Measurements from ENCODE around the gene TNFAIP8L2. TPM values are rescaled to one million over a fixed set of nuclear protein-coding genes. Genes with fewer than 3 reads are reported as not detected.

Gene TNFAIP8L2
- polyA plus RNA-seq, 1 experiment, result not detected

DNA sequence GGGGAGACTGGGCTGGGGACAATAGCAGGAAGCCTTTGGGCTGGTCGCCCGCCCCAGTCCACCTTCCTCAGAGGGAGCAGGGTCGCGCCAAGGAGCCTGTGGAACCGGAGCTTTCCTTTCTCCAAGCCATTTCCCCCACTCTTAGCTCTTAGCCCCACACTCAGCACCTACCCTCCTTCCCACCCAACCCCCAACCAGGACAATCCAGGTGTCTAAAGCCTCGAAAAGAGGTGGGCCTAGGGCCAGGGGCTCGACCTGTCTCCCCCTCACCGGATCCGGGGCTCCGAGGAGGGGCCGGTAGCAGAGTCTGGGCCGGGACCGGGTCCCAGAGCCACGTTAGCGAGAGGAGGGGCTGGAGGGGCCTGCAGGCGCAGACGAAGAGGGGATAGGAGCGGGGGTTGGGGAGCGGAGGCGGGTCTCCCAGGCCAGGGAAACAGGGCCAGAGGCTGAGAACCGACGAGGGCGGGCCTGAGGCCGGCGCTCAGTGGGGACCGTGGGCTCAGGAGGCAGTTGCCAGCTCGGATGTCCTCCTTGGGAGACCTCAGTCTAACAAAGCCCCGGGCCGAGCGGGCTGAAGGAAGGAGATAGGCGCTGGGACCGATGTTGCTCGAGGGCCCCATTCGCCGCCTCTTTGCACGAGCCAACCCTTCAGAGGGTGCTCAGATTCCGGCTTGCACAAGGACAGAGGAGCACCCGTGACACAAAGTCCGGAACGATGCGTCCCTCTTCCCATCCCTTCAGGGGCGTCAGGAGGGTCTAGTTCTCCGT lies 11.0 kb upstream of the TNFAIP8L2 start:
- TF ChIP-seq, protein P1, sequence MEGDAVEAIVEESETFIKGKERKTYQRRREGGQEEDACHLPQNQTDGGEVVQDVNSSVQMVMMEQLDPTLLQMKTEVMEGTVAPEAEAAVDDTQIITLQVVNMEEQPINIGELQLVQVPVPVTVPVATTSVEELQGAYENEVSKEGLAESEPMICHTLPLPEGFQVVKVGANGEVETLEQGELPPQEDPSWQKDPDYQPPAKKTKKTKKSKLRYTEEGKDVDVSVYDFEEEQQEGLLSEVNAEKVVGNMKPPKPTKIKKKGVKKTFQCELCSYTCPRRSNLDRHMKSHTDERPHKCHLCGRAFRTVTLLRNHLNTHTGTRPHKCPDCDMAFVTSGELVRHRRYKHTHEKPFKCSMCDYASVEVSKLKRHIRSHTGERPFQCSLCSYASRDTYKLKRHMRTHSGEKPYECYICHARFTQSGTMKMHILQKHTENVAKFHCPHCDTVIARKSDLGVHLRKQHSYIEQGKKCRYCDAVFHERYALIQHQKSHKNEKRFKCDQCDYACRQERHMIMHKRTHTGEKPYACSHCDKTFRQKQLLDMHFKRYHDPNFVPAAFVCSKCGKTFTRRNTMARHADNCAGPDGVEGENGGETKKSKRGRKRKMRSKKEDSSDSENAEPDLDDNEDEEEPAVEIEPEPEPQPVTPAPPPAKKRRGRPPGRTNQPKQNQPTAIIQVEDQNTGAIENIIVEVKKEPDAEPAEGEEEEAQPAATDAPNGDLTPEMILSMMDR (IDR thresholded peaks at IDR 0.05; ENCODE audit: insufficient read depth, low read depth, low read length), result no peak
- ChIA-PET CTCF (interaction anchor here (0.9 to 1.7 kb wide), 4 partner anchors 10 to 107 kb away, joined by 3 to 5 read pairs (median 4); partner anchors contain the start of gene GABPB2), POLR2A (no interaction called here)
- H3K36me3 ChIP-seq (ENCODE audit: control insufficient read depth, insufficient read depth, low read length), result no peaks in the 10 kb centered on the region
- DNase-seq (ENCODE audit: low read depth), result no peak
- peak overlapping the region; percentile 82 for H3K4me3 ChIP-seq (ENCODE audit: low read depth, low read length)
- no peaks in the 10 kb centered on the region for H3K27me3 ChIP-seq (ENCODE audit: control insufficient read depth, insufficient read depth, low read length)

DNA sequence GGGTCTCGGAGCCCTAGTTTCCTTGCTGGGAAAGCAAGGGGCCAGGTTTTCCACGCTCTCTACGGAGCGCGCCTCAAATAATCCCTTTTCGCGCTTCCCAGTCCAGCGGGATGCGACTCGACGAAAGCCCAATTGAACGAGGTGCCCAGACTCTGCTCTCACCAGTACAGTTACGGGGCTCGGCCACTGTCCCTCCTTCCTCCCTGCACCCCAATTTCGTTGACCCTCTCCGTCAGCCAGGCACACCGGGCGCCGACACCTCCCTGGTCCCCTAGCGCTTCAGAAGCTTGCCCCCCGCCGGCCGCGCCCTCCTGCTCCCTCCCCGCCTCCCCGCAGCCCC lies 10.4 kb upstream of the TNFAIP8L2 start:
- ChIA-PET CTCF (interaction anchor here (0.9 to 1.7 kb wide), 3 partner anchors 9 to 107 kb away, joined by 4 to 5 read pairs (median 4); partner anchors contain the start of gene GABPB2), POLR2A (no interaction called here)
- DNase-seq (ENCODE audit: low read depth), result no peak
- TF ChIP-seq, protein P1 (IDR thresholded peaks at IDR 0.05; ENCODE audit: insufficient read depth, low read depth, low read length), result no peak
- Histone ChIP-seq H3K36me3 (ENCODE audit: control insufficient read depth, insufficient read depth, low read length) (no peaks in the 10 kb centered on the region), H3K27me3 (ENCODE audit: control insufficient read depth, insufficient read depth, low read length) (no peaks in the 10 kb centered on the region), H3K4me3 (ENCODE audit: low read depth, low read length) (peak overlapping the region; percentile 82)

DNA sequence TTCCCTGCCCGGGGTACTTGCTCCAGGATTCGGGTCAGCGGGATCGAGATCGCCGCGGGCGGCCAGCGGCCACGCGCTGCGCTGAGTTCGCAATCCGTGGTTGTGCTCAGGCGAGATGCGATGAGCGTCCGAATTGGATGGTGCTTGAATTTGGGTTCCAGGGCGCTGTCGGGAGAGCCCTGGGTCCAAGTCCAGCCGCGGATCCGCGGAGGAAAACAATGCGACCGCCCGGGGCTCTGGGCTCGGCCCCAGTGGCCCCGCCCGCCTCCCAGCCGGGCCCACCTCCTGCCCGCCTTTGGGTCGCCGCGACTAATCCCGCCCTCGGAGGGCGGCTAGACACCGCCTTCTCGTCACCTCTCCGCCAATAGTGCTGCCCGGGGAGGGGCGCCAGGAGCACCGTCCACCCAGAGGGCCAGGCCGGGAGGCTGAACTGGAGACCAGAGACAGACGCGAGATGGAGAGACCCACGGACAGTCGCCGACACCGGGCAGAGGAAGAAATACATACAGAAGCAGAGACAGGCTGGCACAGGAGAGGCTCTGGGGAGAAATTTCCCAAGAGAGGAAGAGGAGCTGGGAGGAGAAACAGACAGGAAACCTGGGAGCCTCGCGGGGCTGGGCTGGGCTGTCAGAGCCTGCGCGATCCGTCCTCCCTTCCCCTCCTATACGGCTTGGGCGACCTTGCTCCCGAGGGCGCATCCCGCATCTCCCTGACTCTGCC lies 9.9 kb upstream of the TNFAIP8L2 start, which contains the start of gene SEMA6C:
SEMA6C (minus strand) TSS at position 220 of the 720 bp plus-strand sequence. CDS start 4,010 bp downstream, outside the sequence.
- TF ChIP-seq, protein P1 (IDR thresholded peaks at IDR 0.05; ENCODE audit: insufficient read depth, low read depth, low read length), result no peak
- DNase-seq (ENCODE audit: low read depth), result peak; percentile 59
- no peaks in the 10 kb centered on the region for H3K27me3 ChIP-seq (ENCODE audit: control insufficient read depth, insufficient read depth, low read length)
- POLR2A ChIA-PET, result no interaction called here
- CTCF ChIA-PET, result interaction anchor here (0.6 to 0.9 kb wide), 2 partner anchors 15 to 32 kb away, joined by 3 read pairs; no protein-coding TSS in a partner anchor
- no peaks in the 10 kb centered on the region for H3K36me3 ChIP-seq (ENCODE audit: control insufficient read depth, insufficient read depth, low read length)
- peak within 1 kb of the TSS; percentile 82 for H3K4me3 ChIP-seq (ENCODE audit: low read depth, low read length)

DNA sequence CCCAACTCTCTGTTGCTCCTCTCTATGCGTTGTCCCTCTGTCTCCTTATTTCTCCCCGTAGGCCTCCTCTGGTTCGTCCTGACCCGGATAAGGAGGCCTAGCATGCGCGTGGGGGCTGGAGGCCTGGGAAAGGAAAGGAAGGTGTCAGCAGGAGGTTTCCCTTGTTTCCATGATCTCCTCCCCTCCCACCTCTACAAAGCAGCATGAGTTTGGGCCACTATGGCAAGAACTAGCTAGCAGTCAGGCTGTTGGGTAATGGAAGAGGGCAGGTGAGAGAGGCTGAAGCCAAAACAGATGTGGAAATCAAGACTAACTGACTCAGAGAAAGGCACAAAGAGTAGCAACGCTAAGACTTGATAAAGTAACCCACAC lies 9.3 kb upstream of the TNFAIP8L2 start:
- Histone ChIP-seq H3K4me3 (ENCODE audit: low read depth, low read length) (peak overlapping the region; percentile 82), H3K27me3 (ENCODE audit: control insufficient read depth, insufficient read depth, low read length) (no peaks in the 10 kb centered on the region), H3K36me3 (ENCODE audit: control insufficient read depth, insufficient read depth, low read length) (no peaks in the 10 kb centered on the region)
- DNase-seq (ENCODE audit: low read depth), result no peak
- TF ChIP-seq, protein P1 (IDR thresholded peaks at IDR 0.05; ENCODE audit: insufficient read depth, low read depth, low read length), result no peak
- ChIA-PET CTCF (interaction anchor here (0.6 to 0.9 kb wide), 2 partner anchors 15 to 32 kb away, joined by 3 read pairs; no protein-coding TSS in a partner anchor), POLR2A (no interaction called here)

DNA sequence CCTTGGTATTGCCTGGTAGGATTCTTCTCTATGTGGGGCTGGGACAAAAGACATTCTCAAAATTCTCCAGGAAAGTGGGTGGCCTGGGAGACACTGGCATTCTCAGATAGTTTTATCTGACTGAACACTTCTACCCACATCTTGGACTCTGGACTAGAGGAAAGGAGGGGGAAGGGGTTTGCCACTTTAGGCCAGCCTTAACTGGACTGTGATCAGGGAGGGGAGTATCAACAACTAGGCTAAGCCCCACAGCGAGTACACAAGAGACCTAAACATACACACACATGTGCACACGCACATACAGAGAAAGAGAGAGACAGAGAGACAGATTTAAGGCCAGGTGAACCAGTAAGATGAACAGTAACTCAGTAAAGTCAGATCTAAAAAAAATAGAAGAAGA lies 8.8 kb upstream of the TNFAIP8L2 start:
- ChIA-PET CTCF (no interaction called here), POLR2A (no interaction called here)
- Histone ChIP-seq H3K36me3 (ENCODE audit: control insufficient read depth, insufficient read depth, low read length) (no peaks in the 10 kb centered on the region), H3K4me3 (ENCODE audit: low read depth, low read length) (no peak overlapping the region), H3K27me3 (ENCODE audit: control insufficient read depth, insufficient read depth, low read length) (no peaks in the 10 kb centered on the region)
- DNase-seq (ENCODE audit: low read depth), result no peak
- TF ChIP-seq, protein P1 (IDR thresholded peaks at IDR 0.05; ENCODE audit: insufficient read depth, low read depth, low read length), result no peak

Data from BJ (cell line).